Lung (tissue), 12 donors: ENCODE results near the gene GPC5. TPM values are rescaled to one million over a fixed set of nuclear protein-coding genes. Genes with fewer than 3 reads are reported as not detected.

ENCODE experiments used
- ATAC-seq: fragments of 200-7000 bp; cut with Tn5 transposase; one replicate; pipeline ENCODE4 v1.9.1; 2020; ENCODE audit warnings: moderate number of reproducible peaks; ENCODE audit not compliant: insufficient read depth, low FRiP score
- DNase-seq, 3 donors: peaks; one replicate each; pipeline ENCODE4 v3.0.0-alpha.2; 2013 to 2017
- H3K27ac ChIP-seq, 2 donors: one replicate each; pipeline ENCODE4 v1.5.1; 2013; ENCODE audit warnings: mild to moderate bottlenecking in 2 of 2, moderate library complexity in 2 of 2, control low read depth in 1 of 2, inconsistent platforms in 1 of 2, low read depth in 1 of 2, low read length in 1 of 2
- H3K27me3 ChIP-seq, 3 donors: one replicate each; pipeline ENCODE4 v1.5.1; 2013; ENCODE audit warnings: low read length in 2 of 3; ENCODE audit not compliant: control insufficient read depth in 3 of 3, insufficient read depth in 3 of 3
- H3K36me3 ChIP-seq, 4 donors: one replicate each; pipeline ENCODE4 v1.5.1; 2013; ENCODE audit warnings: low read length in 4 of 4, mild to moderate bottlenecking in 1 of 4, moderate library complexity in 1 of 4; ENCODE audit not compliant: control insufficient read depth in 4 of 4, insufficient read depth in 4 of 4
- H3K4me1 ChIP-seq, 5 donors: one replicate each; pipeline ENCODE4 v1.5.1; 2013; ENCODE audit warnings: low read length in 5 of 5, mild to moderate bottlenecking in 2 of 5, moderate library complexity in 1 of 5; ENCODE audit not compliant: control insufficient read depth in 5 of 5, insufficient read depth in 5 of 5
- H3K4me3 ChIP-seq: one replicate; pipeline ENCODE4 v1.5.1; 2013; ENCODE audit warnings: mild to moderate bottlenecking, control low read depth, moderate library complexity
- H3K9ac ChIP-seq, 2 donors: one replicate each; pipeline ENCODE4 v1.5.1; 2013; ENCODE audit warnings: low read length in 2 of 2, control low read depth in 1 of 2; ENCODE audit not compliant: insufficient read depth in 1 of 2
- H3K9me3 ChIP-seq, 4 donors: one replicate each; pipeline ENCODE4 v1.5.1; 2013; ENCODE audit warnings: low read length in 3 of 4, mild to moderate bottlenecking in 1 of 4, moderate library complexity in 1 of 4; ENCODE audit not compliant: control insufficient read depth in 4 of 4, insufficient read depth in 3 of 4
- CTCF ChIP-seq: IDR thresholded peaks from 2 replicates; pipeline ENCODE4 v1.5.1; 2012; ENCODE audit warnings: mild to moderate bottlenecking; ENCODE audit errors: control extremely low read depth, extremely low read depth
- WGBS, 2 donors: extraction: QIAGEN DNeasy Blood & Tissue Kit; methylation state at CpG; one replicate each; pipeline ENCODE4 v1.1.7; 2013; 5-methylcytosine and 5-hydroxymethylcytosine counted together
- polyA plus RNA-seq, 2 donors: library from polyadenylated mRNA; stranded (reverse); fragments of 200-250 nt; gene quantifications; one replicate each; pipeline ENCODE4 v1.2.1, GENCODE V29; 2013
- total RNA-seq, 2 donors: library from RNA; depleted of rRNA in 1 of 2; stranded (reverse); fragments of >200 nt in 1 of 2; gene quantifications; one replicate each; pipeline ENCODE4 v1.2.1, GENCODE V29; 2014 to 2021
- donor health status: control.
- donor health status: control.
- donor health status: Bipolar disorder and iron deficiency.
- donor health status: healthy.
- donor health status: DM: yes; HTN: yes; CAD: no.

GPC5 gene
- total and polyA plus RNA-seq, 4 donors, result 0.55 to 37.3 (median 4.4) TPM

- Histone ChIP-seq H3K36me3 (no peaks in the 10 kb centered on the region), H3K27ac (no peak overlapping the region), H3K9me3 (no peaks in the 10 kb centered on the region), H3K4me1 (no peaks in the 10 kb centered on the region), H3K4me3 (no peak overlapping the region), H3K9ac (no peak overlapping the region), H3K27me3 (no peaks in the 10 kb centered on the region)
- no peak for ATAC-seq
- no peak for DNase-seq
- 87 to 90% methylated on average over 6 of the region's 6 CpGs for WGBS, 2 donors
- TF ChIP-seq CTCF, result no peak
Observed at GRCh38 chr13:91922969-91923592, 524.7 kb downstream of the GPC5 start.

- no peaks in the 10 kb centered on the region for H3K36me3 ChIP-seq
- 72 to 84% methylated on average over 1 of the region's 1 CpG for WGBS, 2 donors
- H3K9ac ChIP-seq, result no peak overlapping the region
- H3K9me3 ChIP-seq, result no peaks in the 10 kb centered on the region
- H3K27ac ChIP-seq, result no peak overlapping the region
- no peaks in the 10 kb centered on the region for H3K27me3 ChIP-seq
- TF ChIP-seq CTCF, result no peak
- ATAC-seq, result no peak
- DNase-seq, result no peak
- peaks cover 0 to 22% (median 0%) of the 10 kb centered on the region in 5 donors for H3K4me1 ChIP-seq
- H3K4me3 ChIP-seq, result no peak overlapping the region
Observed at GRCh38 chr13:91930687-91931086, 532.3 kb downstream of the GPC5 start.

GRCh38 chr13:91934354-91934753 is 535.9 kb downstream of the GPC5 start:
- peak; percentile 22 to 90 (median 86) for DNase-seq
- no peak for TF ChIP-seq CTCF
- no peak overlapping the region for H3K9ac ChIP-seq
- no peak for ATAC-seq
- H3K27me3 ChIP-seq, result no peaks in the 10 kb centered on the region
- WGBS, 2 donors, result 63 to 77% methylated on average over 4 of the region's 4 CpGs
- peaks cover 0 to 22% (median 0%) of the 10 kb centered on the region in 5 donors for H3K4me1 ChIP-seq
- no peaks in the 10 kb centered on the region for H3K9me3 ChIP-seq
- H3K27ac ChIP-seq, result no peak overlapping the region
- H3K4me3 ChIP-seq, result no peak overlapping the region
- no peaks in the 10 kb centered on the region for H3K36me3 ChIP-seq
